HCT116 (cell line): ENCODE data around the gene TNS3. TPM values are rescaled to one million over a fixed set of nuclear protein-coding genes. Genes with fewer than 3 reads are reported as not detected.

Source experiments
- ATAC-seq: fragments of 200-7000 bp; cut with Tn5 transposase; 2 replicates; pipeline ENCODE4 v1.9.1; 2020; ENCODE audit warnings: mild to moderate bottlenecking, moderate library complexity
- BruUV-seq: library from RNA; stranded (reverse); fragments of 400-500 nt; replicated peaks from 2 replicates; lab custom pipeline; 2021; lab: Mats Ljungman, UMichigan
- CTCF ChIA-PET: fragments of 300-600 bp; sonication (Branson Sonifier 250); formaldehyde crosslinking; loops from one replicate; lab custom pipeline; 2021; ENCODE audit warnings: antibody characterized with exemption; lab: Charles Lee
- POLR2A ChIA-PET: fragments of 300-600, 350-600 bp; sonication (Branson Sonifier 250); formaldehyde crosslinking; loops from one replicate; lab custom pipeline; 2021; ENCODE audit warnings: antibody characterized with exemption; lab: Charles Lee
- RAD21 ChIA-PET, 2 experiments: fragments of 300-600 bp; sonication (Branson Sonifier 250); formaldehyde crosslinking; loops; one replicate each; lab custom pipeline; 2023; ENCODE audit warnings: low total read pairs in 2 of 2; ENCODE audit not compliant: uncharacterized antibody in 2 of 2, unreplicated experiment in 2 of 2, low non-redundant PET in 1 of 2; lab: Charles Lee
- DNase-seq: peaks from one replicate; pipeline ENCODE4 v3.0.0-alpha.2; 2010; ENCODE audit warnings: low read depth, low spot score
- H2AFZ ChIP-seq: fragments of 200-600 bp; shearing (Covaris generic), sonication (generic); 2 replicates; pipeline ENCODE4 v1.6.1; 2017; ENCODE audit warnings: low read depth, mixed run types, mixed read lengths, antibody characterized with exemption, low read length; ENCODE audit not compliant: poor library complexity, severe bottlenecking
- H3K27ac ChIP-seq: 2 replicates; pipeline ENCODE4 v1.5.1; 2012; ENCODE audit warnings: low read depth, low read length
- H3K27me3 ChIP-seq: fragments of 200-600 bp; sonication (generic); 2 replicates; pipeline ENCODE4 v1.6.1; 2016; ENCODE audit warnings: mixed run types, low read length, mixed read lengths; ENCODE audit not compliant: insufficient read depth
- H3K36me3 ChIP-seq, 2 experiments: fragments of 200-500 bp in 1 of 2; fragments of 200-600 bp in 1 of 2; sonication (Bioruptor generic) in 1 of 2; sonication (generic) in 1 of 2; 2 replicates each; pipeline versions ENCODE4 v1.5.1 to v1.6.1; 2014 to 2016; ENCODE audit warnings: low read length in 2 of 2, inconsistent platforms in 1 of 2, mixed read lengths in 1 of 2, mixed run types in 1 of 2; ENCODE audit not compliant: insufficient read depth in 2 of 2, control insufficient read depth in 1 of 2
- H3K4me1 ChIP-seq, 2 experiments: fragments of 200-600 bp in 1 of 2; sonication (generic) in 1 of 2; 2 replicates each; pipeline versions ENCODE4 v1.5.1 to v1.6.1; 2012 to 2017; ENCODE audit warnings: low read length in 2 of 2, inconsistent platforms in 1 of 2, mild to moderate bottlenecking in 1 of 2, mixed read lengths in 1 of 2, mixed run types in 1 of 2, moderate library complexity in 1 of 2; ENCODE audit not compliant: insufficient read depth in 2 of 2, control insufficient read depth in 1 of 2
- H3K4me2 ChIP-seq: fragments of 200-600 bp; sonication (generic); 2 replicates; pipeline ENCODE4 v1.6.1; 2017; ENCODE audit warnings: mixed run types, low read length, mixed read lengths
- H3K4me3 ChIP-seq, 2 experiments: fragments of 200-600 bp in 1 of 2; sonication (generic) in 1 of 2; replicated peaks in 1 of 2; 2 replicates each; pipeline ENCODE4 v1.5.1; 2011 to 2016; ENCODE audit warnings: low read length in 2 of 2, control low read depth in 1 of 2, low read depth in 1 of 2, mild to moderate bottlenecking in 1 of 2, mixed read lengths in 1 of 2, mixed run types in 1 of 2
- H3K79me2 ChIP-seq: fragments of 200-600 bp; sonication (generic); 2 replicates; pipeline ENCODE4 v1.6.1; 2017; ENCODE audit warnings: mild to moderate bottlenecking, mixed run types, low read length, moderate library complexity, mixed read lengths; ENCODE audit not compliant: insufficient read depth
- H3K9ac ChIP-seq: fragments of 200-600 bp; sonication (generic); 2 replicates; pipeline ENCODE4 v1.6.1; 2016; ENCODE audit warnings: low read length, mixed read lengths
- H3K9me2 ChIP-seq: fragments of 200-600 bp; sonication (generic), shearing (Covaris generic); 2 replicates; pipeline ENCODE4 v1.6.1; 2017; ENCODE audit warnings: mixed run types, mild to moderate bottlenecking, moderate library complexity; ENCODE audit not compliant: insufficient read depth
- H3K9me3 ChIP-seq, 2 experiments: fragments of 200-500 bp in 1 of 2; fragments of 200-600 bp in 1 of 2; sonication (Bioruptor generic) in 1 of 2; sonication (generic) in 1 of 2; 2 replicates each; pipeline ENCODE4 v1.6.1; 2014 to 2017; ENCODE audit warnings: low read length in 2 of 2, mixed read lengths in 2 of 2, inconsistent platforms in 1 of 2, low read depth in 1 of 2, mild to moderate bottlenecking in 1 of 2, mixed run types in 1 of 2, moderate library complexity in 1 of 2; ENCODE audit not compliant: control insufficient read depth in 1 of 2, insufficient read depth in 1 of 2
- H4K20me1 ChIP-seq: fragments of 200-600 bp; sonication (generic), shearing (Covaris generic); 2 replicates; pipeline ENCODE4 v1.6.1; 2017; ENCODE audit warnings: mixed run types, mild to moderate bottlenecking, moderate library complexity; ENCODE audit not compliant: insufficient read depth
- CBX3 ChIP-seq: IDR thresholded peaks from 2 replicates; pipeline ENCODE4 v1.6.1; 2012; ENCODE audit warnings: low read depth
- FOSL1 ChIP-seq: IDR thresholded peaks from 2 replicates; pipeline ENCODE4 v1.6.1; 2012; ENCODE audit warnings: low read depth
- JUND ChIP-seq: IDR thresholded peaks from 2 replicates; pipeline ENCODE4 v1.6.1; 2012
- POLR2AphosphoS5 ChIP-seq: IDR thresholded peaks from 2 replicates; pipeline ENCODE4 v1.6.1; 2011; ENCODE audit warnings: mild to moderate bottlenecking, low read depth, low read length, moderate library complexity
- SIN3A ChIP-seq: IDR thresholded peaks from 2 replicates; pipeline ENCODE4 v1.6.1; 2012; ENCODE audit warnings: low read depth
- SP1 ChIP-seq: IDR thresholded peaks from 2 replicates; pipeline ENCODE4 v1.6.1; 2012; ENCODE audit warnings: low read depth
- SRF ChIP-seq: IDR thresholded peaks from 2 replicates; pipeline ENCODE4 v1.6.1; 2012; ENCODE audit warnings: low read depth
- YY1 ChIP-seq: IDR thresholded peaks from 2 replicates; pipeline ENCODE4 v1.6.1; 2011; ENCODE audit warnings: low read length, low read depth, moderate library complexity, mild to moderate bottlenecking; ENCODE audit not compliant: insufficient replicate concordance; ENCODE audit errors: extremely low read depth
- ZNF274 ChIP-seq: fragments of 200-500 bp; sonication (Bioruptor generic); IDR thresholded peaks from 2 replicates; pipeline ENCODE4 v1.6.1; 2014; ENCODE audit warnings: mild to moderate bottlenecking, low read depth, low read length, inconsistent platforms
- intact Hi-C: fragments of 100-400 bp; cut with micrococcal nuclease; formaldehyde crosslinking; loops from 2 replicates; pipeline ENCODE4 v1.10.0; 2022
- total RNA-seq: library from RNA; stranded (reverse); gene quantifications from one replicate; pipeline ENCODE4 v1.2.1, GENCODE V29; 2021; ENCODE audit not compliant: unreplicated experiment
- TF ChIP-seq, protein P1 (sequence below): IDR thresholded peaks from 2 replicates; pipeline ENCODE4 v1.6.1; 2012
- TF ChIP-seq, protein P2 (sequence below): IDR thresholded peaks from 2 replicates; pipeline ENCODE4 v1.6.1; 2012
- TF ChIP-seq, protein P3 (sequence below): IDR thresholded peaks from 2 replicates; pipeline ENCODE4 v1.6.1; 2012; ENCODE audit warnings: low read depth

The TNS3 gene
- total RNA-seq, 1 experiment from 2014 or later, result 9.1 TPM

DNA sequence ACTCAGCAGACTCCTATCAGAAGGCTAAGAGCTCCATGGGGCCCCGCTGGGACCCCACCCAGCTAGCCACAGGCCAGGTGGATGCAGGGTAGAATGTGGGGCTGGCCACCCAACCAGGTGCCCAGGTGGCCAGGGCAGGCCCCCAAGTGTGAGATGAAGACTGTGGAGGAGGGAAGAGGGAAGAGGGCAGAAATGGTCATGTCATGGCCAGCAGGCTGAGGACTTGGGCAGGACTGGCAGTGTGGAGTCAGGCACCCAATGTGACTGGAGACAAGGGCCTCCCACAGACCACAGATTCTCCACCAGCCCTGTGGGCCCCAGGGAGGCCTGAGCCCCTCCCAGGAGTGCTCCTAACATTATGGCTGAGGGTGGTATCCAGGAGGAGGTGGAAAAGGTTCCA lies 141.6 kb downstream of the TNS3 start:
- H3K27ac ChIP-seq, result no peak overlapping the region

DNA sequence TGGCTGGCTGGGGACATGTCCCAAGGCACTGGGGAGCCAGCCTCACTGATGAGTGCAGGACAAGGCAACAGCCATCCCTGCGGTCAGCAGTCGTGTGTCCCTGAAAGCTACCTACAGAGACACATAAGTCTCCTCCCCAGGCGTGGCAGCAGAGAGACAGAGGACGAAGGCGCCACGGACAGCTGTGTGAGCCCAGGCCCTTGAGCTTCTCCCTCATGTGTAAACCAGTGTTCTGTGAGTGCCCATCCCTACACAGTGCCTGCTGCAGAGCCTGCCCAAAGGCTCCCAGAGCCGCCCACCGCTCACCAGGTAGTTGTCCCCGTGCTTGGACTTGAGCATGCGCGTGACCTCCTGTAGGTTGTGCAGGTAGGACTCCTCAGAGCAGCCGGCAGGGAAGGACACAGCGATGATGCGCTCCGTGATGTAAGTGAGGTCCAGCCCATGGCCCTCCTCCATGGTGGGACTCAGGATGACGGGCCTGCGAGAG lies 142.7 kb downstream of the TNS3 start:
- DNase-seq, result no peak
- no peak overlapping the region for H3K4me3 ChIP-seq
- BruUV-seq, result no TSS peak
- intact Hi-C loops, result no loop called here
- no peaks in the 10 kb centered on the region for H3K9me3 ChIP-seq
- no peaks in the 10 kb centered on the region for H4K20me1 ChIP-seq
- H3K4me1 ChIP-seq, result peaks cover 7 to 10% of the 10 kb centered on the region in 2 experiments; a peak in 3 of 4 replicates
- H3K27me3 ChIP-seq, result no peaks in the 10 kb centered on the region
- ATAC-seq, result no peak
- ChIA-PET CTCF (interaction anchor here (1.3 kb wide), 1 partner anchor 380 kb away, joined by 3 read pairs; no protein-coding TSS in a partner anchor), POLR2A (no interaction called here), RAD21 (no interaction called here)
- no peak overlapping the region for H3K9ac ChIP-seq
- no peak overlapping the region for H2AFZ ChIP-seq
- TF ChIP-seq SIN3A, result no peak
- TF ChIP-seq CBX3, result no peak
- TF ChIP-seq SRF, result no peak
- TF ChIP-seq ZNF274, result no peak
- TF ChIP-seq POLR2AphosphoS5, result no peak
- TF ChIP-seq, protein P1, sequence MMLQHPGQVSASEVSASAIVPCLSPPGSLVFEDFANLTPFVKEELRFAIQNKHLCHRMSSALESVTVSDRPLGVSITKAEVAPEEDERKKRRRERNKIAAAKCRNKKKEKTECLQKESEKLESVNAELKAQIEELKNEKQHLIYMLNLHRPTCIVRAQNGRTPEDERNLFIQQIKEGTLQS, result no peak
- TF ChIP-seq YY1, result no peak
- TF ChIP-seq, protein P2, sequence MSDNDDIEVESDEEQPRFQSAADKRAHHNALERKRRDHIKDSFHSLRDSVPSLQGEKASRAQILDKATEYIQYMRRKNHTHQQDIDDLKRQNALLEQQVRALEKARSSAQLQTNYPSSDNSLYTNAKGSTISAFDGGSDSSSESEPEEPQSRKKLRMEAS, result no peak
- no peak for TF ChIP-seq FOSL1
- no peak for TF ChIP-seq SP1
- TF ChIP-seq, protein P3, sequence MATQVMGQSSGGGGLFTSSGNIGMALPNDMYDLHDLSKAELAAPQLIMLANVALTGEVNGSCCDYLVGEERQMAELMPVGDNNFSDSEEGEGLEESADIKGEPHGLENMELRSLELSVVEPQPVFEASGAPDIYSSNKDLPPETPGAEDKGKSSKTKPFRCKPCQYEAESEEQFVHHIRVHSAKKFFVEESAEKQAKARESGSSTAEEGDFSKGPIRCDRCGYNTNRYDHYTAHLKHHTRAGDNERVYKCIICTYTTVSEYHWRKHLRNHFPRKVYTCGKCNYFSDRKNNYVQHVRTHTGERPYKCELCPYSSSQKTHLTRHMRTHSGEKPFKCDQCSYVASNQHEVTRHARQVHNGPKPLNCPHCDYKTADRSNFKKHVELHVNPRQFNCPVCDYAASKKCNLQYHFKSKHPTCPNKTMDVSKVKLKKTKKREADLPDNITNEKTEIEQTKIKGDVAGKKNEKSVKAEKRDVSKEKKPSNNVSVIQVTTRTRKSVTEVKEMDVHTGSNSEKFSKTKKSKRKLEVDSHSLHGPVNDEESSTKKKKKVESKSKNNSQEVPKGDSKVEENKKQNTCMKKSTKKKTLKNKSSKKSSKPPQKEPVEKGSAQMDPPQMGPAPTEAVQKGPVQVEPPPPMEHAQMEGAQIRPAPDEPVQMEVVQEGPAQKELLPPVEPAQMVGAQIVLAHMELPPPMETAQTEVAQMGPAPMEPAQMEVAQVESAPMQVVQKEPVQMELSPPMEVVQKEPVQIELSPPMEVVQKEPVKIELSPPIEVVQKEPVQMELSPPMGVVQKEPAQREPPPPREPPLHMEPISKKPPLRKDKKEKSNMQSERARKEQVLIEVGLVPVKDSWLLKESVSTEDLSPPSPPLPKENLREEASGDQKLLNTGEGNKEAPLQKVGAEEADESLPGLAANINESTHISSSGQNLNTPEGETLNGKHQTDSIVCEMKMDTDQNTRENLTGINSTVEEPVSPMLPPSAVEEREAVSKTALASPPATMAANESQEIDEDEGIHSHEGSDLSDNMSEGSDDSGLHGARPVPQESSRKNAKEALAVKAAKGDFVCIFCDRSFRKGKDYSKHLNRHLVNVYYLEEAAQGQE, result no peak
- H3K79me2 ChIP-seq, result no peaks in the 10 kb centered on the region
- no peak overlapping the region for H3K4me2 ChIP-seq
- no peaks in the 10 kb centered on the region for H3K36me3 ChIP-seq
- H3K27ac ChIP-seq, result no peak overlapping the region
- no peaks in the 10 kb centered on the region for H3K9me2 ChIP-seq

More for the DNA sequence above, 141.6 kb downstream of the TNS3 start:
- no peak for ATAC-seq
- BruUV-seq, result no TSS peak
- RAD21 ChIA-PET, result no interaction called here
- no peak for TF ChIP-seq POLR2AphosphoS5
- no peak for TF ChIP-seq JUND
- no peaks in the 10 kb centered on the region for H3K9me3 ChIP-seq
- no peaks in the 10 kb centered on the region for H3K9me2 ChIP-seq
- H3K4me2 ChIP-seq, result no peak overlapping the region
- H3K79me2 ChIP-seq, result no peaks in the 10 kb centered on the region
- CTCF ChIA-PET, result no interaction called here
- POLR2A ChIA-PET, result no interaction called here
- no peaks in the 10 kb centered on the region for H3K27me3 ChIP-seq
- no peaks in the 10 kb centered on the region for H3K36me3 ChIP-seq
- no peak overlapping the region for H3K9ac ChIP-seq
- H3K4me1 ChIP-seq, result peaks cover 7 to 10% of the 10 kb centered on the region in 2 experiments; a peak in 3 of 4 replicates
- no peak overlapping the region for H2AFZ ChIP-seq
- H3K4me3 ChIP-seq, result no peak overlapping the region
- intact Hi-C loops, result no loop called here
- H4K20me1 ChIP-seq, result no peaks in the 10 kb centered on the region
- DNase-seq, result no peak
